GM12878 (cell line): Measurements from ENCODE around the gene NTM. TPM values are rescaled to one million over a fixed set of nuclear protein-coding genes. Genes with fewer than 3 reads are reported as not detected.

Source experiments
- ATAC-seq: fragments of 200-7000 bp; cut with Tn5 transposase; 3 replicates; pipeline ENCODE4 v1.9.1; 2020; ENCODE audit warnings: mild to moderate bottlenecking, moderate library complexity
- BruUV-seq: library from RNA; stranded (reverse); fragments of 400-500 nt; replicated peaks from 2 replicates; lab custom pipeline; 2021; lab: Mats Ljungman, UMichigan
- CTCF ChIA-PET: fragments of 300-600 bp; sonication (Branson Sonifier 250); formaldehyde crosslinking; extraction: SDS; loops from one replicate; lab custom pipeline; 2021; ENCODE audit warnings: inconsistent platforms; lab: Yijun Ruan, JAX
- POLR2A ChIA-PET: fragments of 350-600 bp; formaldehyde crosslinking; extraction: SDS; loops from one replicate; lab custom pipeline; 2021; ENCODE audit warnings: inconsistent platforms; lab: Charles Lee
- RAD21 ChIA-PET: fragments of 300-600 bp; sonication (Branson Sonifier 250); formaldehyde crosslinking; loops from one replicate; lab custom pipeline; 2023; ENCODE audit warnings: antibody characterized with exemption; ENCODE audit not compliant: unreplicated experiment; lab: Charles Lee
- SMC1A ChIA-PET: fragments of 300-600 bp; sonication (Branson Sonifier 250); formaldehyde crosslinking; loops from one replicate; lab custom pipeline; 2023; ENCODE audit not compliant: unreplicated experiment, uncharacterized antibody; lab: Charles Lee
- DNase-seq: peaks from one replicate; pipeline ENCODE4 v3.0.0-alpha.2; 2011; ENCODE audit warnings: low read depth, low spot score
- FAIRE-seq: peaks from 3 replicates; lab custom pipeline; 2011; peaks lifted over from hg19 to GRCh38; lab: Jason Lieb, UNC
- H2AFZ ChIP-seq: 2 replicates; pipeline ENCODE4 v1.6.0; 2011; ENCODE audit warnings: low read depth, low read length, control low read depth; ENCODE audit not compliant: control insufficient read depth
- H3K27ac ChIP-seq: 2 replicates; pipeline ENCODE4 v1.5.1; 2011; ENCODE audit warnings: control low read depth; ENCODE audit not compliant: control insufficient read depth, insufficient read depth
- H3K27me3 ChIP-seq, 2 experiments: replicated peaks in 1 of 2; 2 replicates each; pipeline versions ENCODE4 v1.6.0 to v1.6.1; 2011; ENCODE audit warnings: low read length in 1 of 2; ENCODE audit not compliant: control insufficient read depth in 2 of 2, insufficient read depth in 2 of 2
- H3K36me3 ChIP-seq, 2 experiments: 2 replicates each; pipeline ENCODE4 v1.5.1; 2011; ENCODE audit warnings: low read length in 1 of 2; ENCODE audit not compliant: control insufficient read depth in 2 of 2, insufficient read depth in 2 of 2
- H3K4me1 ChIP-seq: 2 replicates; pipeline ENCODE4 v1.6.1; 2011; ENCODE audit warnings: mild to moderate bottlenecking, low read length, moderate library complexity, mixed read lengths; ENCODE audit not compliant: control insufficient read depth, insufficient read depth
- H3K4me2 ChIP-seq: 2 replicates; pipeline ENCODE4 v1.6.0; 2011; ENCODE audit warnings: control low read depth; ENCODE audit not compliant: control insufficient read depth, insufficient read depth
- H3K4me3 ChIP-seq: fragments of 200-600 bp; sonication (generic); 2 replicates; pipeline ENCODE4 v1.5.1; 2016
- H3K79me2 ChIP-seq: 2 replicates; pipeline ENCODE4 v1.6.0; 2011; ENCODE audit warnings: low read length; ENCODE audit not compliant: control insufficient read depth, insufficient read depth
- H3K9ac ChIP-seq: 2 replicates; pipeline ENCODE4 v1.8.0; 2011; ENCODE audit warnings: low read length, control low read depth, mixed read lengths; ENCODE audit not compliant: control insufficient read depth, insufficient read depth
- H3K9me3 ChIP-seq: replicated peaks from 3 replicates; pipeline ENCODE4 v1.5.1; 2011; ENCODE audit warnings: mild to moderate bottlenecking, low read length; ENCODE audit not compliant: control insufficient read depth, insufficient read depth
- H4K20me1 ChIP-seq: 2 replicates; pipeline ENCODE4 v1.6.0; 2011; ENCODE audit not compliant: control insufficient read depth, insufficient read depth
- ASH2L ChIP-seq: fragments of 300-600, 200-600 bp; sonication (generic); IDR thresholded peaks from 2 replicates; pipeline ENCODE4 v1.6.1; 2017; ENCODE audit warnings: low read depth, mild to moderate bottlenecking, borderline replicate concordance
- BACH1 ChIP-seq: fragments of 450-650 bp; IDR thresholded peaks from 2 replicates; pipeline ENCODE4 v1.6.1; 2017; ENCODE audit warnings: mild to moderate bottlenecking, borderline replicate concordance
- DPF2 ChIP-seq: fragments of 450-650 bp; IDR thresholded peaks from 2 replicates; pipeline ENCODE4 v1.6.1; 2017; ENCODE audit warnings: mild to moderate bottlenecking
- E4F1 ChIP-seq: fragments of 450-650 bp; IDR thresholded peaks from 2 replicates; pipeline ENCODE4 v1.6.1; 2018; ENCODE audit warnings: borderline replicate concordance, mild to moderate bottlenecking; ENCODE audit not compliant: partially characterized antibody
- HDAC6 ChIP-seq: fragments of 200-600 bp; sonication (generic); IDR thresholded peaks from one replicate; pipeline ENCODE4 v1.8.0; 2017; ENCODE audit warnings: antibody characterized with exemption; ENCODE audit not compliant: unreplicated experiment
- MEF2A ChIP-seq: IDR thresholded peaks from 2 replicates; pipeline ENCODE4 v1.6.1; 2011; ENCODE audit warnings: low read depth, mild to moderate bottlenecking, low read length, moderate library complexity; ENCODE audit not compliant: insufficient read depth
- MEF2B ChIP-seq: fragments of 450-650 bp; IDR thresholded peaks from 2 replicates; pipeline ENCODE4 v1.6.1; 2018; ENCODE audit warnings: mild to moderate bottlenecking, moderate library complexity; ENCODE audit not compliant: partially characterized antibody, poor library complexity, severe bottlenecking
- POLR2AphosphoS5 ChIP-seq: IDR thresholded peaks from 2 replicates; pipeline ENCODE4 v1.6.1; 2011; ENCODE audit warnings: mild to moderate bottlenecking, low read length, inconsistent platforms
- RB1 ChIP-seq: fragments of 450-650 bp; formaldehyde crosslinking; IDR thresholded peaks from 2 replicates; pipeline ENCODE4 v1.6.1; 2017; ENCODE audit warnings: mild to moderate bottlenecking, borderline replicate concordance
- ZZZ3 ChIP-seq: IDR thresholded peaks from 2 replicates; pipeline ENCODE4 v1.6.1; 2011; ENCODE audit warnings: low read depth; ENCODE audit not compliant: control insufficient read depth, insufficient read length
- WGBS: methylation state at CpG from one replicate; pipeline ENCODE4 v1.1.6; 2016; ENCODE audit warnings: low lambda C conversion rate; ENCODE audit not compliant: insufficient replicate concordance, insufficient coverage; ENCODE audit errors: missing lambda C conversion rate; 5-methylcytosine and 5-hydroxymethylcytosine counted together
- in situ Hi-C: fragments of 300-500 bp; cut with MboI; formaldehyde crosslinking; loops from 9 replicates; pipeline ENCODE4 v1.14.3; 2018; ENCODE audit warnings: mixed read lengths
- intact Hi-C: fragments of 100-400 bp; cut with micrococcal nuclease; formaldehyde crosslinking; loops from one replicate; pipeline ENCODE4 v1.14.2; 2022; ENCODE audit not compliant: unreplicated experiment
- polyA plus RNA-seq, 11 experiments: library from polyadenylated mRNA; depleted of rRNA in 4 of 11; unstranded in 6 of 11; stranded (reverse) in 5 of 11; fragments of >200 nt; fragmentation: Nextera tagmentation in 4 of 11; fragmentation: Illumina TruSeq in 1 of 11; extraction: Ambion mirVana in 4 of 11; extraction: Trizol in 1 of 11; gene quantifications; 1 replicate in 1 of 11; 2 replicates in 10 of 11; pipeline versions ENCODE4 v1.2.1 to v1.2.3, GENCODE V29; 2011 to 2016; ENCODE audit warnings: inconsistent platforms in 2 of 11, missing spikeins in 2 of 11, low read depth in 1 of 11
- total RNA-seq, 4 experiments: library from RNA; depleted of rRNA in 3 of 4; stranded (reverse); fragments of >200 nt in 3 of 4; fragmentation: Illumina TruSeq in 1 of 4; extraction: Trizol in 1 of 4; gene quantifications; 2 replicates each; pipeline versions ENCODE4 v1.2.1 to v1.2.3, GENCODE V29; 2013 to 2021
- TF ChIP-seq, protein P1 (sequence below): fragments of 450-650 bp; IDR thresholded peaks from 2 replicates; pipeline ENCODE4 v1.6.1; 2016; ENCODE audit warnings: mild to moderate bottlenecking

The NTM gene
- total and polyA plus RNA-seq, 10 of the 15 experiments (the other 5 are each of a cell fraction or from before 2014, with no cell fraction given) = not detected

- TF ChIP-seq, protein P1, sequence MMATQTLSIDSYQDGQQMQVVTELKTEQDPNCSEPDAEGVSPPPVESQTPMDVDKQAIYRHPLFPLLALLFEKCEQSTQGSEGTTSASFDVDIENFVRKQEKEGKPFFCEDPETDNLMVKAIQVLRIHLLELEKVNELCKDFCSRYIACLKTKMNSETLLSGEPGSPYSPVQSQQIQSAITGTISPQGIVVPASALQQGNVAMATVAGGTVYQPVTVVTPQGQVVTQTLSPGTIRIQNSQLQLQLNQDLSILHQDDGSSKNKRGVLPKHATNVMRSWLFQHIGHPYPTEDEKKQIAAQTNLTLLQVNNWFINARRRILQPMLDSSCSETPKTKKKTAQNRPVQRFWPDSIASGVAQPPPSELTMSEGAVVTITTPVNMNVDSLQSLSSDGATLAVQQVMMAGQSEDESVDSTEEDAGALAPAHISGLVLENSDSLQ = no peak
- TF ChIP-seq HDAC6 (no peak), BACH1 (no peak), ZZZ3 (no peak), ASH2L (no peak), E4F1 (no peak), MEF2B (no peak), MEF2A (no peak), DPF2 (no peak)
Observed at GRCh38 chr11:131598305-131598704, 227.9 kb downstream of the NTM start (continued).

DNA sequence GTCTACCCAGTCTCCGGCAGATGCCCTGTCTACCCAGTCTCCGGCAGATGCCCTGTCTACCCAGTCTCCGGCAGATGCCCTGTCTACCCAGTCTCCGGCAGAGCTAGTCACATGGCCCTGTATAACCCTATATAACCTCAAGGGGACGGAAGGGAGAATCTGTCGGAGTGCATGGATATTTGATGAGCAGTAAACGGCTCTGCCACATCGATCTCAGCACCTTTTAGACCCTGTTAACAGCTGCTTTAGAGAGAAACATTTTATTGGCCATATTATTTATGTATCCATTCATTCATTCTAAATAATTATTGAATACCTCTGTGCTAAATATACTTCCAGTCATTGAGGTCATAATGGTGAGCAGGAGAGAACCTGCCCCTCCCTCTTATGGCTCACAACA is 228.9 kb downstream of the NTM start:
- Histone ChIP-seq H3K4me2 (no peak overlapping the region), H3K79me2 (no peaks in the 10 kb centered on the region), H3K9ac (no peak overlapping the region), H3K9me3 (no peaks in the 10 kb centered on the region), H3K4me3 (no peak overlapping the region), H3K36me3 (no peaks in the 10 kb centered on the region), H4K20me1 (no peaks in the 10 kb centered on the region), H3K4me1 (no peaks in the 10 kb centered on the region), H2AFZ (no peak overlapping the region), H3K27me3 (peaks cover 1 to 7% of the 10 kb centered on the region in 2 experiments; a peak in 2 of 4 replicates), H3K27ac (no peak overlapping the region)
- DNase-seq = no peak
- CTCF ChIA-PET = no interaction called here
- no TSS peak for BruUV-seq
- SMC1A ChIA-PET = no interaction called here
- POLR2A ChIA-PET = no interaction called here
- no peak for FAIRE-seq
- ATAC-seq = no peak
- intact Hi-C loops (no loop called here), in situ Hi-C loops (no loop called here)
- RAD21 ChIA-PET = no interaction called here
- TF ChIP-seq POLR2AphosphoS5 (no peak), RB1 (no peak)
- WGBS = 43% methylated on average over 8 of the region's 8 CpGs
